OCI-LY3 (cell line): Measurements from ENCODE around the gene HPS6.

Source experiments
- EZH2phosphoT487 ChIP-seq: fragments of 200-600 bp; shearing (Covaris generic); IDR thresholded peaks from 2 replicates; pipeline ENCODE4 v1.6.1; 2018; ENCODE audit warnings: antibody characterized with exemption, mixed run types, low read depth
- TF ChIP-seq, protein P1 (sequence below): fragments of 200-600, 300-600 bp; sonication (generic); IDR thresholded peaks from 2 replicates; pipeline ENCODE4 v1.5.1; 2014; ENCODE audit warnings: antibody characterized with exemption, low read length, low read depth

DNA sequence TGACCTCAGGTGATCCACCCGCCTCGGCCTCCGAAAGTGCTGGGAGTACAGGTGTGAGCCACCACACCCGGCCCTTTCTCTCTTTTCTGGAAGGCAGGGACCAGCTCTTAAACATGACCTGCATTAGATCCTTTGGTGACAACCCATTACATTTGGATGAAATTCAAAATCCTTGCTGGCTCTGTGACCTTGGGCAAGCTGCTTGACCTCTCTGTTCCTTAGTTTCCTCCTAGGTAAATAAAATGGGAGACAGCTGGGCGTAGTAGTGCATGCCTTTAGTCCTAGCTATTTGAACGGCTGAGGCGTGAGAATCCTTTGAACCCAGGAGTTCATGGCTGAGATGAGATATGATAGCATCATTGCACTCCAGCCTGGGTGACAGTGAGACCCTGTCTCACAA is 31.3 kb downstream of the HPS6 start:
- TF ChIP-seq, protein P1, sequence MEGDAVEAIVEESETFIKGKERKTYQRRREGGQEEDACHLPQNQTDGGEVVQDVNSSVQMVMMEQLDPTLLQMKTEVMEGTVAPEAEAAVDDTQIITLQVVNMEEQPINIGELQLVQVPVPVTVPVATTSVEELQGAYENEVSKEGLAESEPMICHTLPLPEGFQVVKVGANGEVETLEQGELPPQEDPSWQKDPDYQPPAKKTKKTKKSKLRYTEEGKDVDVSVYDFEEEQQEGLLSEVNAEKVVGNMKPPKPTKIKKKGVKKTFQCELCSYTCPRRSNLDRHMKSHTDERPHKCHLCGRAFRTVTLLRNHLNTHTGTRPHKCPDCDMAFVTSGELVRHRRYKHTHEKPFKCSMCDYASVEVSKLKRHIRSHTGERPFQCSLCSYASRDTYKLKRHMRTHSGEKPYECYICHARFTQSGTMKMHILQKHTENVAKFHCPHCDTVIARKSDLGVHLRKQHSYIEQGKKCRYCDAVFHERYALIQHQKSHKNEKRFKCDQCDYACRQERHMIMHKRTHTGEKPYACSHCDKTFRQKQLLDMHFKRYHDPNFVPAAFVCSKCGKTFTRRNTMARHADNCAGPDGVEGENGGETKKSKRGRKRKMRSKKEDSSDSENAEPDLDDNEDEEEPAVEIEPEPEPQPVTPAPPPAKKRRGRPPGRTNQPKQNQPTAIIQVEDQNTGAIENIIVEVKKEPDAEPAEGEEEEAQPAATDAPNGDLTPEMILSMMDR = no peak
- no peak for TF ChIP-seq EZH2phosphoT487
